Stimulated activated effector memory CD8-positive, alpha-beta T cell treated with anti-CD3 and anti-CD28 coated beads, Interleukin-12 subunit alpha, Interleukin-12 subunit beta, amount 100 ng/mL, for 72 hours (primary cell): ENCODE data around the gene SMIM8.
"Not testable (repeated sequence)": the region's sequence is repeated elsewhere in the genome, so short reads cannot be mapped to it uniquely, and the experiment has no call there.

ENCODE experiments used
- ATAC-seq: fragments of 150-1000 bp; cut with Tn5 transposase; 2 replicates; pipeline ENCODE4 v1.10.0; 2021
- DNase-seq, 2 donors: peaks; one replicate each; pipeline ENCODE4 v3.0.0; 2021 to 2022; ENCODE audit warnings: low spot score in 2 of 2
- H3K27ac Mint-ChIP-seq: one replicate; pipeline ENCODE4 v1.8.0; 2022; ENCODE audit warnings: mild to moderate bottlenecking, mixed read lengths
- H3K36me3 Mint-ChIP-seq: one replicate; pipeline ENCODE4 v1.8.0; 2022; ENCODE audit warnings: mild to moderate bottlenecking, mixed read lengths
- H3K4me1 Mint-ChIP-seq: one replicate; pipeline ENCODE4 v1.8.0; 2022; ENCODE audit warnings: mixed read lengths
- H3K4me3 Mint-ChIP-seq: one replicate; pipeline ENCODE4 v1.8.0; 2022; ENCODE audit warnings: mild to moderate bottlenecking, mixed read lengths
- H3K9me3 Mint-ChIP-seq: one replicate; pipeline ENCODE4 v1.8.0; 2022; ENCODE audit warnings: mixed read lengths

Gene SMIM8

GRCh38 chr6:87315071-87315470 is 7.3 kb upstream of the SMIM8 start:
- no peak overlapping the region for H3K4me3 Mint-ChIP-seq
- no peak for ATAC-seq
- DNase-seq: no peak
- no peaks in the 10 kb centered on the region for H3K9me3 Mint-ChIP-seq
- no peaks in the 10 kb centered on the region for H3K4me1 Mint-ChIP-seq
- no peak overlapping the region for H3K27ac Mint-ChIP-seq
- no peaks in the 10 kb centered on the region for H3K36me3 Mint-ChIP-seq

- no peak overlapping the region for H3K27ac Mint-ChIP-seq
- DNase-seq (no peak), ATAC-seq (no peak)
- no peak overlapping the region for H3K4me3 Mint-ChIP-seq
- peaks cover 4% of the 10 kb centered on the region for H3K36me3 Mint-ChIP-seq
- no peaks in the 10 kb centered on the region for H3K9me3 Mint-ChIP-seq
- peaks cover 10% of the 10 kb centered on the region for H3K4me1 Mint-ChIP-seq
Measured at GRCh38 chr6:87319271-87319987, 3.0 kb upstream of the SMIM8 start.

GRCh38 chr6:87323880-87324279 is 1.5 kb downstream of the SMIM8 start:
- DNase-seq, H3K9me3 Mint-ChIP-seq, H3K36me3 Mint-ChIP-seq, ATAC-seq, H3K27ac Mint-ChIP-seq: not testable (repeated sequence)
- peak overlapping the region; percentile 5 for H3K4me3 Mint-ChIP-seq
- peaks cover 16% of the 10 kb centered on the region for H3K4me1 Mint-ChIP-seq

GRCh38 chr6:87330961-87331360 is 8.6 kb downstream of the SMIM8 start:
- Mint-ChIP-seq H3K9me3 (peaks cover 4% of the 10 kb centered on the region), H3K4me3 (no peak overlapping the region), H3K4me1 (peaks cover 22% of the 10 kb centered on the region), H3K36me3 (no peaks in the 10 kb centered on the region), H3K27ac (no peak overlapping the region)
- ATAC-seq (no peak), DNase-seq (no peak)

GRCh38 chr6:87333033-87333432 is 10.6 kb downstream of the SMIM8 start:
- Mint-ChIP-seq H3K27ac (no peak overlapping the region), H3K36me3 (no peaks in the 10 kb centered on the region), H3K4me1 (peaks cover 22% of the 10 kb centered on the region), H3K4me3 (no peak overlapping the region), H3K9me3 (no peaks in the 10 kb centered on the region)
- DNase-seq (no peak), ATAC-seq (no peak)

- H3K4me3 Mint-ChIP-seq: no peak overlapping the region
- no peaks in the 10 kb centered on the region for H3K9me3 Mint-ChIP-seq
- no peak for DNase-seq
- no peak overlapping the region for H3K27ac Mint-ChIP-seq
- no peaks in the 10 kb centered on the region for H3K36me3 Mint-ChIP-seq
- ATAC-seq: no peak
- peaks cover 22% of the 10 kb centered on the region for H3K4me1 Mint-ChIP-seq
Measured at GRCh38 chr6:87333591-87334181, 11.3 kb downstream of the SMIM8 start.

GRCh38 chr6:87334683-87335082 is 12.3 kb downstream of the SMIM8 start:
- DNase-seq: no peak
- Mint-ChIP-seq H3K36me3 (no peaks in the 10 kb centered on the region), H3K27ac (no peak overlapping the region)

GRCh38 chr6:87336367-87336766 is 14.0 kb downstream of the SMIM8 start:
- H3K27ac Mint-ChIP-seq: no peak overlapping the region
- H3K4me3 Mint-ChIP-seq: no peak overlapping the region
- DNase-seq: no peak
- peaks cover 22% of the 10 kb centered on the region for H3K4me1 Mint-ChIP-seq
- no peaks in the 10 kb centered on the region for H3K36me3 Mint-ChIP-seq
- H3K9me3 Mint-ChIP-seq: no peaks in the 10 kb centered on the region
- ATAC-seq: no peak

More at GRCh38 chr6:87334683-87335082, 12.3 kb downstream of the SMIM8 start:
- H3K9me3 Mint-ChIP-seq: no peaks in the 10 kb centered on the region
- ATAC-seq: no peak
- H3K4me3 Mint-ChIP-seq: no peak overlapping the region
- peaks cover 22% of the 10 kb centered on the region for H3K4me1 Mint-ChIP-seq

GRCh38 chr6:87340230-87340629 is 17.8 kb downstream of the SMIM8 start:
- H3K36me3 Mint-ChIP-seq: no peaks in the 10 kb centered on the region
- no peak for ATAC-seq
- no peak overlapping the region for H3K4me3 Mint-ChIP-seq
- no peak for DNase-seq
- H3K4me1 Mint-ChIP-seq: peaks cover 7% of the 10 kb centered on the region
- H3K27ac Mint-ChIP-seq: no peak overlapping the region
- no peaks in the 10 kb centered on the region for H3K9me3 Mint-ChIP-seq

GRCh38 chr6:87341158-87341557 is 18.8 kb downstream of the SMIM8 start:
- no peaks in the 10 kb centered on the region for H3K9me3 Mint-ChIP-seq
- ATAC-seq: no peak
- peaks cover 3% of the 10 kb centered on the region for H3K4me1 Mint-ChIP-seq
- H3K4me3 Mint-ChIP-seq: no peak overlapping the region
- H3K36me3 Mint-ChIP-seq: no peaks in the 10 kb centered on the region
- H3K27ac Mint-ChIP-seq: no peak overlapping the region
- DNase-seq: no peak

GRCh38 chr6:87341899-87342298 is 19.5 kb downstream of the SMIM8 start:
- Mint-ChIP-seq H3K27ac (no peak overlapping the region), H3K36me3 (no peaks in the 10 kb centered on the region), H3K4me1 (no peaks in the 10 kb centered on the region), H3K4me3 (no peak overlapping the region), H3K9me3 (no peaks in the 10 kb centered on the region)
- ATAC-seq (peak; percentile 39), DNase-seq (no peak)

GRCh38 chr6:87342829-87343228 is 20.4 kb downstream of the SMIM8 start:
- no peak for ATAC-seq
- H3K4me1 Mint-ChIP-seq: no peaks in the 10 kb centered on the region
- H3K27ac Mint-ChIP-seq: no peak overlapping the region
- DNase-seq: no peak
- H3K36me3 Mint-ChIP-seq: no peaks in the 10 kb centered on the region
- no peak overlapping the region for H3K4me3 Mint-ChIP-seq
- no peaks in the 10 kb centered on the region for H3K9me3 Mint-ChIP-seq

- DNase-seq: no peak
- Mint-ChIP-seq H3K27ac (no peak within 1 kb of the TSS), H3K9me3 (no peaks in the 10 kb centered on the region), H3K4me3 (no peak within 1 kb of the TSS), H3K36me3 (no peaks in the 10 kb centered on the region), H3K4me1 (no peaks in the 10 kb centered on the region)
- no peak for ATAC-seq
Measured at GRCh38 chr6:87344731-87345130, 22.3 kb downstream of the SMIM8 start, which contains the start of gene C6orf163. TSS of gene C6orf163 (plus strand) at chr6:87344813. CDS start at chr6:87345100, 287 bp downstream.

GRCh38 chr6:87346700-87347099 is 24.3 kb downstream of the SMIM8 start:
- H3K4me3 Mint-ChIP-seq: no peak overlapping the region
- DNase-seq: no peak
- H3K9me3 Mint-ChIP-seq: no peaks in the 10 kb centered on the region
- no peaks in the 10 kb centered on the region for H3K4me1 Mint-ChIP-seq
- no peak for ATAC-seq
- no peak overlapping the region for H3K27ac Mint-ChIP-seq
- H3K36me3 Mint-ChIP-seq: no peaks in the 10 kb centered on the region

GRCh38 chr6:87349896-87350295 is 27.5 kb downstream of the SMIM8 start:
- DNase-seq: no peak
- no peaks in the 10 kb centered on the region for H3K4me1 Mint-ChIP-seq
- H3K36me3 Mint-ChIP-seq: no peaks in the 10 kb centered on the region
- no peak overlapping the region for H3K4me3 Mint-ChIP-seq
- H3K27ac Mint-ChIP-seq: no peak overlapping the region
- no peaks in the 10 kb centered on the region for H3K9me3 Mint-ChIP-seq
- no peak for ATAC-seq

- Mint-ChIP-seq H3K4me3 (no peak overlapping the region), H3K36me3 (no peaks in the 10 kb centered on the region), H3K27ac (no peak overlapping the region), H3K9me3 (no peaks in the 10 kb centered on the region), H3K4me1 (no peaks in the 10 kb centered on the region)
- DNase-seq (no peak), ATAC-seq (no peak)
Measured at GRCh38 chr6:87350516-87350915, 28.1 kb downstream of the SMIM8 start.
